HepG2 (cell line): ENCODE measurements around the gene YWHAB. TPM values are rescaled to one million over a fixed set of nuclear protein-coding genes. Genes with fewer than 3 reads are reported as not detected.

Experiments used
- CTCF ChIP-seq: sonication (generic); formaldehyde crosslinking; IDR thresholded peaks from 2 replicates; pipeline ENCODE4 v1.5.0; 2020; ENCODE audit warnings: mild to moderate bottlenecking, missing genetic modification reagents, moderate library complexity
- DDIT3 ChIP-seq: sonication (generic); formaldehyde crosslinking; IDR thresholded peaks from 2 replicates; pipeline ENCODE4 v1.4.0; 2020; ENCODE audit warnings: mild to moderate bottlenecking, missing genetic modification reagents
- FOXO4 ChIP-seq: sonication (generic); formaldehyde crosslinking; conservative IDR thresholded peaks from 2 replicates; pipeline ENCODE4 v1.8.1; 2023; ENCODE audit warnings: missing genetic modification reagents
- HNRNPL ChIP-seq: fragments of 200-400 bp; formaldehyde crosslinking; IDR thresholded peaks from 2 replicates; pipeline ENCODE4 v1.6.1; 2017; ENCODE audit warnings: mild to moderate bottlenecking, low read depth, low read length
- KLF11 ChIP-seq: IDR thresholded peaks from 2 replicates; pipeline ENCODE4 v1.6.1; 2016; ENCODE audit warnings: missing compliant biosample characterization
- MZF1 ChIP-seq: sonication (generic); formaldehyde crosslinking; IDR thresholded peaks from 2 replicates; pipeline ENCODE4 v1.8.1; 2023; ENCODE audit warnings: mild to moderate bottlenecking, missing genetic modification reagents, borderline replicate concordance
- NCOA2 ChIP-seq: sonication (generic); formaldehyde crosslinking; IDR thresholded peaks from 2 replicates; pipeline ENCODE4 v1.8.0; 2022; ENCODE audit warnings: inconsistent platforms
- SOX13 ChIP-seq, 3 experiments: fragments of 450-650 bp in 1 of 3; sonication (generic) in 1 of 3; formaldehyde crosslinking in 1 of 3; IDR thresholded peaks in 2 of 3; conservative IDR thresholded peaks in 1 of 3; 2 replicates each; pipeline versions ENCODE4 v1.5.0 to v1.6.1; 2016 to 2020; ENCODE audit warnings: antibody characterized with exemption in 1 of 3, mild to moderate bottlenecking in 1 of 3, missing compliant biosample characterization in 1 of 3, missing genetic modification reagents in 1 of 3, moderate library complexity in 1 of 3
- THRA ChIP-seq: sonication (generic); formaldehyde crosslinking; IDR thresholded peaks from 2 replicates; pipeline ENCODE4 v1.4.0; 2020; ENCODE audit warnings: missing genetic modification reagents, borderline replicate concordance
- TP53 ChIP-seq: sonication (generic); formaldehyde crosslinking; conservative IDR thresholded peaks from 2 replicates; pipeline ENCODE4 v1.4.0; 2020; ENCODE audit warnings: missing genetic modification reagents
- ZBTB33 ChIP-seq: sonication (generic); formaldehyde crosslinking; IDR thresholded peaks from 2 replicates; pipeline ENCODE4 v1.4.0; 2020; ENCODE audit warnings: missing genetic modification reagents
- ZEB1 ChIP-seq: IDR thresholded peaks from 2 replicates; pipeline ENCODE4 v1.6.1; 2012; ENCODE audit warnings: mild to moderate bottlenecking, low read depth, inconsistent platforms; ENCODE audit not compliant: insufficient replicate concordance
- ZHX1 ChIP-seq: sonication (generic); formaldehyde crosslinking; IDR thresholded peaks from 2 replicates; pipeline ENCODE4 v1.8.1; 2022; ENCODE audit warnings: low read depth, mild to moderate bottlenecking, missing genetic modification reagents
- ZNF101 ChIP-seq: sonication (generic); formaldehyde crosslinking; IDR thresholded peaks from 2 replicates; pipeline ENCODE4 v1.4.0; 2020; ENCODE audit warnings: mild to moderate bottlenecking, low read depth, missing genetic modification reagents, borderline replicate concordance
- ZNF530 ChIP-seq: sonication (generic); formaldehyde crosslinking; IDR thresholded peaks from 2 replicates; pipeline ENCODE4 v1.5.0; 2020; ENCODE audit warnings: low read depth, mild to moderate bottlenecking, missing genetic modification reagents
- ZNF562 ChIP-seq: sonication (generic); formaldehyde crosslinking; IDR thresholded peaks from 2 replicates; pipeline ENCODE4 v1.8.0; 2022; ENCODE audit warnings: missing genetic modification reagents, borderline replicate concordance
- ZNF720 ChIP-seq: sonication (generic); formaldehyde crosslinking; IDR thresholded peaks from 2 replicates; pipeline ENCODE4 v1.4.0; 2020; ENCODE audit warnings: missing genetic modification reagents
- polyA plus RNA-seq, 8 experiments: library from polyadenylated mRNA; depleted of rRNA in 3 of 8; stranded (reverse) in 7 of 8; unstranded in 1 of 8; fragments of >200 nt; fragmentation: Illumina TruSeq in 4 of 8; extraction: Trizol in 4 of 8; gene quantifications; 2 replicates each; pipeline versions ENCODE4 v1.2.1 to v1.2.3, GENCODE V29; 2011 to 2016; ENCODE audit warnings: low read depth in 4 of 8, missing spikeins in 1 of 8, mixed read lengths in 1 of 8; ENCODE audit not compliant: insufficient read depth in 1 of 8
- total RNA-seq, 5 experiments: library from RNA; depleted of rRNA; stranded (reverse); fragments of >200 nt; fragmentation: Illumina TruSeq; extraction: Trizol; gene quantifications; 2 replicates each; pipeline ENCODE4 v1.2.3, GENCODE V29; 2016; ENCODE audit warnings: low read depth in 1 of 5

Gene YWHAB
- total and polyA plus RNA-seq, 2 of the 13 experiments (the other 11 are each of a cell fraction or from before 2014, with no cell fraction given), result 77.2 to 121 TPM

GRCh38 chr20:44909872-44910689 lies 24.6 kb downstream of the YWHAB start, which contains the start of gene PABPC1L (continued):
- 0 out of 2 replicates have a peak, but pooled peaks have one; percentile 8 for TF ChIP-seq CTCF (CRISPR knock-in tag)
- 0 out of 2 replicates have a peak, but pooled peaks have one; percentile 28 for TF ChIP-seq ZBTB33 (CRISPR knock-in tag)
- no peak for TF ChIP-seq ZNF720 (CRISPR knock-in tag)
- TF ChIP-seq ZHX1 (CRISPR knock-in tag), result no peak
- peak; percentile 79 for TF ChIP-seq THRA (CRISPR knock-in tag)
- TF ChIP-seq MZF1, result 0 out of 2 replicates have a peak, but pooled peaks have one; percentile 22
- no peak for TF ChIP-seq DDIT3
- 0 out of 2 replicates have a peak, but pooled peaks have one; percentile 30 for TF ChIP-seq ZNF562 (CRISPR knock-in tag)
- TF ChIP-seq ZNF530 (CRISPR knock-in tag), result no peak
- TF ChIP-seq ZEB1, result peak; percentile 92
- TF ChIP-seq HNRNPL, result 0 out of 2 replicates have a peak, but pooled peaks have one; percentile 27
- TF ChIP-seq SOX13 (IDR thresholded peaks at IDR 0.05), result no peak
- peak in 1 of 2 experiments; percentile 34; a peak in 2 of 4 replicates for TF ChIP-seq SOX13 (CRISPR knock-in tag; conservative IDR thresholded peaks at IDR 0.05 in 1 of 2, IDR thresholded peaks at IDR 0.05 in 1 of 2)
- 0 out of 2 replicates have a peak, but pooled peaks have one; percentile 54 for TF ChIP-seq ZNF101
- no peak for TF ChIP-seq NCOA2 (CRISPR knock-in tag)
- TF ChIP-seq KLF11 (CRISPR knock-in tag), result no peak; the same call in 1 of the 2 replicates
- TF ChIP-seq TP53 (CRISPR knock-in tag), result no peak; the same call in 1 of the 2 replicates
- no peak for TF ChIP-seq FOXO4 (CRISPR knock-in tag)
